Esophagus (tissue), 2 donors: ENCODE data around the gene DET1. TPM values are rescaled to one million over a fixed set of nuclear protein-coding genes. Genes with fewer than 3 reads are reported as not detected.
"Not testable (repeated sequence)": the region's sequence is repeated elsewhere in the genome, so short reads cannot be mapped to it uniquely, and the experiment has no call there.

Experiments used
- H3K27ac ChIP-seq, 2 donors: one replicate each; pipeline ENCODE4 v1.5.1; 2013; ENCODE audit warnings: low read depth in 2 of 2, mild to moderate bottlenecking in 2 of 2, inconsistent platforms in 1 of 2, low read length in 1 of 2, moderate library complexity in 1 of 2
- H3K27me3 ChIP-seq, 2 donors: one replicate each; pipeline ENCODE4 v1.6.1; 2013; ENCODE audit warnings: low read length in 2 of 2, control low read depth in 1 of 2, mild to moderate bottlenecking in 1 of 2; ENCODE audit not compliant: insufficient read depth in 2 of 2, control insufficient read depth in 1 of 2
- H3K36me3 ChIP-seq, 2 donors: one replicate each; pipeline ENCODE4 v1.6.1; 2013; ENCODE audit warnings: low read length in 1 of 2; ENCODE audit not compliant: control insufficient read depth in 2 of 2, insufficient read depth in 2 of 2
- H3K4me1 ChIP-seq, 2 donors: one replicate each; pipeline ENCODE4 v1.6.1; 2013; ENCODE audit warnings: low read length in 1 of 2; ENCODE audit not compliant: control insufficient read depth in 2 of 2, insufficient read depth in 2 of 2
- H3K4me3 ChIP-seq, 2 donors: one replicate each; pipeline ENCODE4 v1.5.1; 2013; ENCODE audit warnings: low read length in 2 of 2, mild to moderate bottlenecking in 2 of 2, low read depth in 1 of 2, moderate library complexity in 1 of 2
- H3K9me3 ChIP-seq, 2 donors: one replicate each; pipeline ENCODE4 v1.6.1; 2013; ENCODE audit warnings: mild to moderate bottlenecking in 2 of 2, low read depth in 1 of 2, low read length in 1 of 2, moderate library complexity in 1 of 2; ENCODE audit not compliant: control insufficient read depth in 2 of 2, insufficient read depth in 1 of 2
- WGBS, 2 donors: extraction: QIAGEN DNeasy Blood & Tissue Kit; methylation state at CpG; one replicate each; pipeline ENCODE4 v1.1.7; 2013; 5-methylcytosine and 5-hydroxymethylcytosine counted together
- polyA plus RNA-seq, 2 donors: library from polyadenylated mRNA; stranded (reverse); fragments of 200-250 nt; gene quantifications; one replicate each; pipeline ENCODE4 v1.2.3, GENCODE V29; 2013
- donor health status: healthy with polysubstance abuse.
- donor health status: Bipolar disorder and iron deficiency.

Gene DET1
- polyA plus RNA-seq, 2 donors, result 0.82 to 0.92 TPM

GRCh38 chr15:88571153-88571851 lies 24.8 kb upstream of the DET1 start:
- Histone ChIP-seq H3K9me3 (no peaks in the 10 kb centered on the region), H3K27me3 (no peaks in the 10 kb centered on the region), H3K4me1 (no peaks in the 10 kb centered on the region), H3K36me3 (no peaks in the 10 kb centered on the region), H3K4me3 (no peak overlapping the region), H3K27ac (no peak overlapping the region)
- WGBS, 2 donors, result 42 to 44% methylated on average over 7 of the region's 7 CpGs

- H3K27me3 ChIP-seq, result no peaks in the 10 kb centered on the region
- H3K4me3 ChIP-seq, result no peak overlapping the region
- no peaks in the 10 kb centered on the region for H3K36me3 ChIP-seq
- no peaks in the 10 kb centered on the region for H3K4me1 ChIP-seq
- H3K9me3 ChIP-seq, result no peaks in the 10 kb centered on the region
- 69 to 70% methylated on average over 6 of the region's 6 CpGs for WGBS, 2 donors
- H3K27ac ChIP-seq, result no peak overlapping the region
These were observed 22.1 kb upstream of the DET1 start for GRCh38 chr15:88568589-88568988.

GRCh38 chr15:88564741-88565140 lies 18.3 kb upstream of the DET1 start:
- Histone ChIP-seq H3K27me3 (no peaks in the 10 kb centered on the region), H3K4me1 (no peaks in the 10 kb centered on the region), H3K9me3 (peaks cover 0 to 2% of the 10 kb centered on the region in 2 donors), H3K4me3 (no peak overlapping the region), H3K27ac (no peak overlapping the region), H3K36me3 (no peaks in the 10 kb centered on the region)
- 87 to 90% methylated on average over 3 of the region's 3 CpGs for WGBS, 2 donors

- WGBS, 2 donors, result 58 to 71% methylated on average over 5 of the region's 5 CpGs
- Histone ChIP-seq H3K36me3 (no peaks in the 10 kb centered on the region), H3K9me3 (peaks cover 0 to 2% of the 10 kb centered on the region in 2 donors), H3K4me3 (no peak overlapping the region), H3K4me1 (no peaks in the 10 kb centered on the region), H3K27me3 (no peaks in the 10 kb centered on the region), H3K27ac (no peak overlapping the region)
These were observed 17.2 kb upstream of the DET1 start for GRCh38 chr15:88563638-88564037.

- not testable (repeated sequence) for H3K4me3 ChIP-seq, H3K9me3 ChIP-seq, H3K27ac ChIP-seq, H3K27me3 ChIP-seq, H3K36me3 ChIP-seq, H3K4me1 ChIP-seq
- 89 to 92% methylated on average over 9 of the region's 9 CpGs for WGBS, 2 donors
These were observed 13.1 kb upstream of the DET1 start for GRCh38 chr15:88559565-88559964.

GRCh38 chr15:88558026-88558425 lies 11.5 kb upstream of the DET1 start:
- not testable (repeated sequence) for H3K36me3 ChIP-seq, H3K4me3 ChIP-seq, H3K9me3 ChIP-seq, H3K27ac ChIP-seq, H3K4me1 ChIP-seq, H3K27me3 ChIP-seq
- WGBS, 2 donors, result 67 to 83% methylated on average over 1 of the region's 1 CpG

- not testable (repeated sequence) for H3K4me1 ChIP-seq, H3K27ac ChIP-seq, H3K4me3 ChIP-seq, H3K36me3 ChIP-seq, H3K27me3 ChIP-seq, H3K9me3 ChIP-seq
- WGBS, 2 donors, result 56% methylated on average over 1 of the region's 1 CpG
These were observed 1.5 kb upstream of the DET1 start for GRCh38 chr15:88548009-88548408.

- H3K36me3 ChIP-seq, H3K27me3 ChIP-seq, H3K9me3 ChIP-seq, H3K4me1 ChIP-seq: not testable (repeated sequence)
- Histone ChIP-seq H3K4me3 (peak overlapping the region; percentile 55 to 63), H3K27ac (peak overlapping the region; percentile 81 to 88)
- 8 to 11% methylated on average over 7 of the region's 8 CpGs for whole genome bisulfite sequencing, 2 donors
These were observed 768 bp downstream of the DET1 start for GRCh38 chr15:88545578-88546247.

- H3K27me3 ChIP-seq, result no peaks in the 10 kb centered on the region
- no peaks in the 10 kb centered on the region for H3K4me1 ChIP-seq
- no peak overlapping the region for H3K27ac ChIP-seq
- WGBS, 2 donors, result 85 to 86% methylated on average over 13 of the region's 13 CpGs
- no peaks in the 10 kb centered on the region for H3K36me3 ChIP-seq
- H3K4me3 ChIP-seq, result no peak overlapping the region
- no peaks in the 10 kb centered on the region for H3K9me3 ChIP-seq
These were observed 3.3 kb downstream of the DET1 start for GRCh38 chr15:88543065-88543776.
